Smooth muscle cell (in vitro differentiated cells): ENCODE results near the gene SLC9B2. TPM values are rescaled to one million over a fixed set of nuclear protein-coding genes. Genes with fewer than 3 reads are reported as not detected.

Experiments
- DNase-seq: peaks from one replicate; lab custom pipeline; 2025; ENCODE audit not compliant: unreplicated experiment; lab: John Stamatoyannopoulos, UW
- H2AFZ ChIP-seq: fragments of 200-600 bp; sonication (generic); 2 replicates; pipeline ENCODE4 v1.6.0; 2016; ENCODE audit warnings: antibody characterized with exemption, low read depth, mild to moderate bottlenecking
- H3F3A ChIP-seq: fragments of 200-600 bp; sonication (generic); 2 replicates; pipeline ENCODE4 v1.6.0; 2017; ENCODE audit warnings: antibody characterized with exemption, low read depth
- H3K27ac ChIP-seq: fragments of 200-600 bp; sonication (generic); 2 replicates; pipeline ENCODE4 v1.5.1; 2016; ENCODE audit warnings: low read depth, mild to moderate bottlenecking
- H3K27me3 ChIP-seq: fragments of 200-600 bp; sonication (generic); 2 replicates; pipeline ENCODE4 v1.6.1; 2016; ENCODE audit warnings: low read depth, mild to moderate bottlenecking
- H3K36me3 ChIP-seq: fragments of 200-600 bp; sonication (generic); 2 replicates; pipeline ENCODE4 v1.5.1; 2016; ENCODE audit warnings: low read depth
- H3K4me1 ChIP-seq: fragments of 200-600 bp; sonication (generic); 2 replicates; pipeline ENCODE4 v1.5.1; 2016; ENCODE audit warnings: low read depth
- H3K4me2 ChIP-seq: fragments of 200-600 bp; sonication (generic); 2 replicates; pipeline ENCODE4 v1.6.0; 2016; ENCODE audit warnings: mild to moderate bottlenecking
- H3K4me3 ChIP-seq: fragments of 200-600 bp; sonication (generic); 2 replicates; pipeline ENCODE4 v1.5.1; 2016; ENCODE audit warnings: mild to moderate bottlenecking
- H3K79me2 ChIP-seq: fragments of 200-600 bp; sonication (generic); 2 replicates; pipeline ENCODE4 v1.6.0; 2016; ENCODE audit warnings: low read depth, mild to moderate bottlenecking
- H3K9ac ChIP-seq: fragments of 200-600 bp; sonication (generic); 2 replicates; pipeline ENCODE4 v1.6.0; 2016; ENCODE audit warnings: low read depth
- H3K9me3 ChIP-seq: fragments of 200-600 bp; sonication (generic); replicated peaks from 2 replicates; pipeline ENCODE4 v1.5.1; 2016; ENCODE audit warnings: low read depth
- H4K20me1 ChIP-seq: fragments of 200-600 bp; sonication (generic); 2 replicates; pipeline ENCODE4 v1.6.0; 2016; ENCODE audit warnings: low read depth
- CTCF ChIP-seq: fragments of 200-600 bp; sonication (generic); IDR thresholded peaks from 2 replicates; pipeline ENCODE4 v1.5.1; 2017; ENCODE audit warnings: borderline replicate concordance, mild to moderate bottlenecking, antibody characterized with exemption; ENCODE audit not compliant: insufficient read depth, poor library complexity, severe bottlenecking
- WGBS: methylation state at CpG from one replicate; pipeline ENCODE4 v1.1.7; 2016; ENCODE audit warnings: low lambda C conversion rate; 5-methylcytosine and 5-hydroxymethylcytosine counted together
- polyA plus RNA-seq: library from polyadenylated mRNA; unstranded; fragments of >200 nt; fragmentation: Nextera tagmentation; extraction: Ambion mirVana; gene quantifications from 2 replicates; pipeline ENCODE4 v1.2.1, GENCODE V29; 2016
- total RNA-seq: library from RNA; depleted of rRNA; stranded (reverse); fragments of >200 nt; gene quantifications from 2 replicates; pipeline ENCODE4 v1.2.3, GENCODE V29; 2014

Gene SLC9B2
- total and polyA plus RNA-seq, 2 experiments from 2014 or later = 4.5 to 11.2 TPM

DNA sequence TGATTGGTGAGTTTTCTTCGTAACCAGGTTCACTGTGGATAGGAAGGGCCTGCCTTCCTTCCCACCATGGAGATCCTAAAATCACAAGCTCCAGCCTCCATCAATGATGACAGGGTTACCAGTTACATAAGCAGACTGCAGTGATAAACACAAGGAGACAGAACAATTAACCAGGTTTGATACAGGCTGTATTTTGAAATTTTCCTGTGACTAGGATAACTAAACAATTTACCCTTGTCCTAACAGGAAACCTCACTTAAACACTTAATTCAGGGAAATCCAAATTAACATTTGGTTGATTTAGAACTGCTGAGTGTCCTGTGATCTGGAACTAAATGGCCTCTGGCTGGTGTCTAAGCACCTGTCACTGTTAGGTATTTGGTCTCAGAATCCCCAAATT, 3.1 kb upstream of the SLC9B2 start:
- Histone ChIP-seq H2AFZ (no peak overlapping the region), H3K9me3 (no peaks in the 10 kb centered on the region), H3K27me3 (no peaks in the 10 kb centered on the region), H3K4me3 (no peak overlapping the region), H3K9ac (no peak overlapping the region), H3K4me1 (no peaks in the 10 kb centered on the region), H3F3A (no peaks in the 10 kb centered on the region), H3K36me3 (no peaks in the 10 kb centered on the region), H4K20me1 (no peaks in the 10 kb centered on the region), H3K79me2 (no peaks in the 10 kb centered on the region), H3K27ac (no peak overlapping the region), H3K4me2 (no peak overlapping the region)
- no peak for DNase-seq
- WGBS = 97% methylated on average over 1 of the region's 1 CpG
- no peak for TF ChIP-seq CTCF

- peak; percentile 54 for DNase-seq
- WGBS = 2% methylated on average over 82 of the region's 82 CpGs
These were observed 441 bp downstream of the SLC9B2 start for GRCh38 chr4:103075894-103076746.

GRCh38 chr4:103075435-103075893, 1.1 kb downstream of the SLC9B2 start:
- Histone ChIP-seq H3F3A (no peaks in the 10 kb centered on the region), H3K4me3 (peak overlapping the region; percentile 81), H3K27ac (no peak overlapping the region), H3K4me1 (no peaks in the 10 kb centered on the region), H3K9me3 (no peaks in the 10 kb centered on the region), H3K79me2 (peaks cover 4% of the 10 kb centered on the region), H3K4me2 (peak overlapping the region; percentile 93), H4K20me1 (no peaks in the 10 kb centered on the region), H3K27me3 (no peaks in the 10 kb centered on the region), H2AFZ (peak overlapping the region; percentile 97), H3K9ac (no peak overlapping the region), H3K36me3 (no peaks in the 10 kb centered on the region)
- WGBS = 45% methylated on average over 4 of the region's 4 CpGs
- no peak for TF ChIP-seq CTCF
- no peak for DNase-seq

More at GRCh38 chr4:103075894-103076746, 441 bp downstream of the SLC9B2 start:
- Histone ChIP-seq H3K27ac (peak overlapping the region; percentile 20), H3K36me3 (no peaks in the 10 kb centered on the region), H3K9me3 (no peaks in the 10 kb centered on the region), H3K9ac (peak overlapping the region; percentile 50), H3K4me2 (peak overlapping the region; percentile 93), H3K4me3 (peak overlapping the region; percentile 81), H3K27me3 (no peaks in the 10 kb centered on the region), H4K20me1 (no peaks in the 10 kb centered on the region), H3F3A (no peaks in the 10 kb centered on the region), H3K4me1 (no peaks in the 10 kb centered on the region), H2AFZ (peak overlapping the region; percentile 97), H3K79me2 (peaks cover 4% of the 10 kb centered on the region)
- TF ChIP-seq CTCF = no peak
